K562 (cell line): ENCODE measurements around the gene EEPD1. TPM values are rescaled to one million over a fixed set of nuclear protein-coding genes. Genes with fewer than 3 reads are reported as not detected.

ENCODE experiments used
- ATAC-seq: fragments of 200-7000 bp; cut with Tn5 transposase; 3 replicates; pipeline ENCODE4 v1.9.1; 2020; ENCODE audit warnings: moderate library complexity
- BruUV-seq: library from RNA; stranded (reverse); fragments of 400-500 nt; replicated peaks from 2 replicates; lab custom pipeline; 2021; lab: Mats Ljungman, UMichigan
- CTCF ChIA-PET: fragments of 300-600 bp; formaldehyde crosslinking; extraction: SDS; loops from one replicate; lab custom pipeline; 2021; ENCODE audit warnings: low intra/inter-chr PET ratio; lab: Yijun Ruan, JAX
- POLR2A ChIA-PET: fragments of 300-600, 350-650 bp; sonication (Branson Sonifier 250); formaldehyde crosslinking; extraction: SDS; loops from one replicate; lab custom pipeline; 2021; ENCODE audit warnings: antibody characterized with exemption, inconsistent platforms; lab: Yijun Ruan, JAX
- DNase-seq, 4 experiments: peaks; one replicate each; pipeline versions ENCODE4 v3.0.0 to v3.0.0-alpha.2; 2011 to 2018; ENCODE audit warnings: low spot score in 3 of 4, mixed read lengths in 3 of 4; ENCODE audit errors: extremely low read depth in 1 of 4
- FAIRE-seq: peaks from 2 replicates; lab custom pipeline; 2011; peaks lifted over from hg19 to GRCh38; lab: Jason Lieb, UNC
- H2AFZ ChIP-seq: 2 replicates; pipeline ENCODE4 v1.6.0; 2011; ENCODE audit warnings: low read depth, low read length, control low read depth, inconsistent platforms
- H3K27ac ChIP-seq: fragments of 200-600 bp; 3 replicates; pipeline ENCODE4 v1.8.0; 2011; ENCODE audit warnings: low read depth, mild to moderate bottlenecking, control low read depth, inconsistent platforms, low read length, moderate library complexity, mixed read lengths; ENCODE audit errors: extremely low read depth
- H3K27me3 ChIP-seq, 2 experiments: fragments of 300-600 bp in 1 of 2; 2 replicates in 1 of 2; 3 replicates in 1 of 2; pipeline versions ENCODE4 v1.6.0 to v1.8.0; 2011; ENCODE audit warnings: inconsistent platforms in 2 of 2, low read length in 2 of 2, mild to moderate bottlenecking in 1 of 2, mixed read lengths in 1 of 2, moderate library complexity in 1 of 2; ENCODE audit not compliant: control insufficient read depth in 2 of 2, insufficient read depth in 2 of 2
- H3K36me3 ChIP-seq: fragments of 300-600 bp; 3 replicates; pipeline ENCODE4 v1.8.0; 2011; ENCODE audit warnings: mild to moderate bottlenecking, low read length, inconsistent platforms; ENCODE audit not compliant: control insufficient read depth, insufficient read depth
- H3K4me1 ChIP-seq, 2 experiments: fragments of 200-600 bp in 1 of 2; replicated peaks in 1 of 2; 2 replicates in 1 of 2; 3 replicates in 1 of 2; pipeline versions ENCODE4 v1.5.1 to v1.8.0; 2011; ENCODE audit warnings: inconsistent platforms in 2 of 2, low read length in 2 of 2, mild to moderate bottlenecking in 1 of 2, mixed read lengths in 1 of 2, moderate library complexity in 1 of 2; ENCODE audit not compliant: control insufficient read depth in 2 of 2, insufficient read depth in 2 of 2
- H3K4me2 ChIP-seq: 2 replicates; pipeline ENCODE4 v1.6.1; 2011; ENCODE audit warnings: low read length, control low read depth, inconsistent platforms, mixed read lengths; ENCODE audit not compliant: insufficient read depth
- H3K4me3 ChIP-seq: fragments of 200-600 bp; sonication (generic), shearing (Covaris generic); 2 replicates; pipeline ENCODE4 v1.5.1; 2016; ENCODE audit warnings: control low read depth, inconsistent platforms
- H3K79me2 ChIP-seq: fragments of 200-600 bp; 3 replicates; pipeline ENCODE4 v1.8.0; 2011; ENCODE audit warnings: low read length, inconsistent platforms; ENCODE audit not compliant: control insufficient read depth, insufficient read depth
- H3K9ac ChIP-seq, 2 experiments: 2 replicates each; pipeline versions ENCODE4 v1.6.0 to v1.6.1; 2011; ENCODE audit warnings: low read depth in 2 of 2, low read length in 2 of 2, control low read depth in 1 of 2, inconsistent platforms in 1 of 2, mild to moderate bottlenecking in 1 of 2, mixed read lengths in 1 of 2; ENCODE audit not compliant: insufficient read depth in 1 of 2
- H3K9me1 ChIP-seq: one replicate; pipeline ENCODE4 v1.6.0; 2011; ENCODE audit warnings: inconsistent platforms, mild to moderate bottlenecking, low read length, moderate library complexity; ENCODE audit not compliant: control insufficient read depth, insufficient read depth
- H3K9me3 ChIP-seq: replicated peaks from 2 replicates; pipeline ENCODE4 v1.5.1; 2011; ENCODE audit warnings: low read depth, low read length, inconsistent platforms; ENCODE audit not compliant: control insufficient read depth, insufficient read depth
- H4K20me1 ChIP-seq: replicated peaks from 2 replicates; pipeline ENCODE4 v1.6.1; 2011; ENCODE audit warnings: low read length, inconsistent platforms, mixed read lengths; ENCODE audit not compliant: control insufficient read depth, insufficient read depth
- FOS ChIP-seq: IDR thresholded peaks from 3 replicates; pipeline ENCODE4 v1.6.1; 2011; ENCODE audit not compliant: insufficient read length; ENCODE audit errors: extremely low read depth
- GATA2 ChIP-seq: sonication (generic); formaldehyde crosslinking; IDR thresholded peaks from 2 replicates; pipeline ENCODE4 v1.4.0; 2020; ENCODE audit warnings: mild to moderate bottlenecking, missing genetic modification reagents
- ZFP30 ChIP-seq: fragments of 250-450 bp; sonication (Bioruptor Pico); IDR thresholded peaks from 2 replicates; pipeline ENCODE4 v1.8.0; 2022; ENCODE audit warnings: moderate library complexity, mild to moderate bottlenecking, inconsistent platforms, borderline replicate concordance
- ZNF561 ChIP-seq: fragments of 450-650 bp; formaldehyde crosslinking; conservative IDR thresholded peaks from 2 replicates; pipeline ENCODE4 v1.4.0; 2020; ENCODE audit warnings: mild to moderate bottlenecking, moderate library complexity
- WGBS: fragments of 100-300 bp; shearing (Covaris generic); methylation state at CpG from one replicate; pipeline ENCODE4 v1.1.6; 2016; ENCODE audit warnings: low coverage, mixed read lengths; ENCODE audit not compliant: insufficient coverage; ENCODE audit errors: missing lambda C conversion rate; 5-methylcytosine and 5-hydroxymethylcytosine counted together
- in situ Hi-C: fragments of 300-500 bp; cut with MboI; formaldehyde crosslinking; loops from 4 replicates; pipeline ENCODE4 v1.15.0; 2018; ENCODE audit warnings: inconsistent platforms, mixed read lengths
- intact Hi-C: fragments of 100-400 bp; cut with micrococcal nuclease; formaldehyde crosslinking; loops from 2 replicates; pipeline ENCODE4 v1.14.2; 2022
- polyA plus RNA-seq, 8 experiments: library from polyadenylated mRNA; depleted of rRNA in 4 of 8; stranded (reverse) in 5 of 8; unstranded in 3 of 8; fragments of >200 nt; fragmentation: Nextera tagmentation in 2 of 8; fragmentation: Illumina TruSeq in 1 of 8; extraction: Ambion mirVana in 2 of 8; extraction: Trizol in 1 of 8; gene quantifications; 2 replicates each; pipeline versions ENCODE4 v1.2.1 to v1.2.3, GENCODE V29; 2011 to 2014; ENCODE audit warnings: inconsistent platforms in 1 of 8, missing spikeins in 1 of 8
- total RNA-seq, 7 experiments: library from RNA; depleted of rRNA in 6 of 7; stranded (reverse); fragments of >200 nt in 6 of 7; fragmentation: Illumina TruSeq in 2 of 7; extraction: Trizol in 2 of 7; gene quantifications; 2 replicates each; pipeline versions ENCODE4 v1.2.1 to v1.2.3, GENCODE V29; 2011 to 2021; ENCODE audit warnings: low replicate concordance in 1 of 7
- TF ChIP-seq, protein P1 (sequence below): fragments of 450-650 bp; formaldehyde crosslinking; IDR thresholded peaks from 2 replicates; pipeline ENCODE4 v1.4.0; 2020; ENCODE audit warnings: mild to moderate bottlenecking, moderate library complexity
- TF ChIP-seq, protein P2 (sequence below), 3 experiments: fragments of 200-800 bp in 1 of 3; fragments of 250-450 bp in 1 of 3; fragments of 450-650 bp in 1 of 3; sonication (Bioruptor Pico) in 1 of 3; sonication (Bioruptor generic) in 1 of 3; formaldehyde crosslinking in 1 of 3; IDR thresholded peaks; 2 replicates each; pipeline versions ENCODE4 v1.6.1 to v1.8.0; 2016 to 2022; ENCODE audit warnings: mild to moderate bottlenecking in 2 of 3, missing genetic modification characterization in 2 of 3, missing compliant biosample characterization in 1 of 3, moderate library complexity in 1 of 3

Gene EEPD1
- total and polyA plus RNA-seq, 9 of the 15 experiments (the other 6 are each of a cell fraction or from before 2014, with no cell fraction given) = 0.01 to 1.5 (median 0.74) TPM; not detected in 1

DNA sequence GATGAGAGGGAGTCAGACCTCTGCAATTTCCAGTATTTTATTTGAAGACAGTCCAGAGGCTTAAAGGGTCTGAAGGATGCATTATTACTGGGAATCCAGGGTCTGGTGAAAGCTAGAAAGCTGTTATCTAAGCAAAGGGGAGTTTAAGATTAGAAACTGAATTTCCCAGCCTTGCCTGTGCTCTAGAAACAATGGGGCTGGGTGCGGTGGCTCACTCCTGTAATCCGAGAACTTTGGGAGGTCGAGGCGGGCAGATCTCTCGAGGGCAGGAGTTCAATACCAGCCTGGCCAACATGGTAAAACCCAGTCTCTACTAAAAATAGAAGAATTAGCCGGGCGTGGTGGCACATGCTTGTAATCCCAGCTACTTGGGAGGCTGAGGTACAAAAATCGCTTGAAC, 165.1 kb downstream of the EEPD1 start:
- Histone ChIP-seq H3K36me3 (no peaks in the 10 kb centered on the region), H3K79me2 (no peaks in the 10 kb centered on the region), H3K4me1 (peaks cover 0 to under 1% of the 10 kb centered on the region in 2 experiments; a peak in 1 of 5 replicates), H3K27me3 (peaks cover 0 to 18% of the 10 kb centered on the region in 2 experiments; a peak in 2 of 5 replicates), H2AFZ (no peak overlapping the region), H3K4me3 (no peak overlapping the region), H3K9ac (no peak overlapping the region), H3K9me3 (no peaks in the 10 kb centered on the region), H3K27ac (no peak overlapping the region), H4K20me1 (no peaks in the 10 kb centered on the region), H3K9me1 (no peaks in the 10 kb centered on the region), H3K4me2 (no peak overlapping the region)
- no TSS peak for BruUV-seq
- ATAC-seq = no peak
- DNase-seq = no peak
- no peak for TF ChIP-seq FOS
- TF ChIP-seq, protein P1, sequence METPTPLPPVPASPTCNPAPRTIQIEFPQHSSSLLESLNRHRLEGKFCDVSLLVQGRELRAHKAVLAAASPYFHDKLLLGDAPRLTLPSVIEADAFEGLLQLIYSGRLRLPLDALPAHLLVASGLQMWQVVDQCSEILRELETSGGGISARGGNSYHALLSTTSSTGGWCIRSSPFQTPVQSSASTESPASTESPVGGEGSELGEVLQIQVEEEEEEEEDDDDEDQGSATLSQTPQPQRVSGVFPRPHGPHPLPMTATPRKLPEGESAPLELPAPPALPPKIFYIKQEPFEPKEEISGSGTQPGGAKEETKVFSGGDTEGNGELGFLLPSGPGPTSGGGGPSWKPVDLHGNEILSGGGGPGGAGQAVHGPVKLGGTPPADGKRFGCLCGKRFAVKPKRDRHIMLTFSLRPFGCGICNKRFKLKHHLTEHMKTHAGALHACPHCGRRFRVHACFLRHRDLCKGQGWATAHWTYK (CRISPR knock-in tag) = no peak
- TF ChIP-seq, protein P2, sequence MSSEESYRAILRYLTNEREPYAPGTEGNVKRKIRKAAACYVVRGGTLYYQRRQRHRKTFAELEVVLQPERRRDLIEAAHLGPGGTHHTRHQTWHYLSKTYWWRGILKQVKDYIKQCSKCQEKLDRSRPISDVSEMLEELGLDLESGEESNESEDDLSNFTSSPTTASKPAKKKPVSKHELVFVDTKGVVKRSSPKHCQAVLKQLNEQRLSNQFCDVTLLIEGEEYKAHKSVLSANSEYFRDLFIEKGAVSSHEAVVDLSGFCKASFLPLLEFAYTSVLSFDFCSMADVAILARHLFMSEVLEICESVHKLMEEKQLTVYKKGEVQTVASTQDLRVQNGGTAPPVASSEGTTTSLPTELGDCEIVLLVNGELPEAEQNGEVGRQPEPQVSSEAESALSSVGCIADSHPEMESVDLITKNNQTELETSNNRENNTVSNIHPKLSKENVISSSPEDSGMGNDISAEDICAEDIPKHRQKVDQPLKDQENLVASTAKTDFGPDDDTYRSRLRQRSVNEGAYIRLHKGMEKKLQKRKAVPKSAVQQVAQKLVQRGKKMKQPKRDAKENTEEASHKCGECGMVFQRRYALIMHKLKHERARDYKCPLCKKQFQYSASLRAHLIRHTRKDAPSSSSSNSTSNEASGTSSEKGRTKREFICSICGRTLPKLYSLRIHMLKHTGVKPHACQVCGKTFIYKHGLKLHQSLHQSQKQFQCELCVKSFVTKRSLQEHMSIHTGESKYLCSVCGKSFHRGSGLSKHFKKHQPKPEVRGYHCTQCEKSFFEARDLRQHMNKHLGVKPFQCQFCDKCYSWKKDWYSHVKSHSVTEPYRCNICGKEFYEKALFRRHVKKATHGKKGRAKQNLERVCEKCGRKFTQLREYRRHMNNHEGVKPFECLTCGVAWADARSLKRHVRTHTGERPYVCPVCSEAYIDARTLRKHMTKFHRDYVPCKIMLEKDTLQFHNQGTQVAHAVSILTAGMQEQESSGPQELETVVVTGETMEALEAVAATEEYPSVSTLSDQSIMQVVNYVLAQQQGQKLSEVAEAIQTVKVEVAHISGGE (CRISPR knock-in tag; IDR thresholded peaks at IDR 0.05) = no peak
- no peak for TF ChIP-seq ZFP30
- no peak for TF ChIP-seq GATA2 (CRISPR knock-in tag)
- no peak for TF ChIP-seq ZNF561 (CRISPR knock-in tag)
- in situ Hi-C loops (no loop called here), intact Hi-C loops (loop anchor here (5.0 to 10.0 kb wide), 2 partner anchors 154 to 867 kb away; no protein-coding TSS in a partner anchor)
- POLR2A ChIA-PET = interaction anchor here (0.7 kb wide), 1 partner anchor 10 kb away, joined by 3 read pairs; no protein-coding TSS in a partner anchor
- WGBS = 5% methylated on average over 8 of the region's 8 CpGs
- CTCF ChIA-PET = interaction anchor here (0.8 to 1.4 kb wide), 2 partner anchors 329 to 333 kb away, joined by 3 to 15 read pairs; no protein-coding TSS in a partner anchor
- FAIRE-seq = no peak
